ENCODE results near the gene DSG2. TPM values are rescaled to one million over a fixed set of nuclear protein-coding genes. Genes with fewer than 3 reads are reported as not detected.
"Not testable (repeated sequence)": the region's sequence is repeated elsewhere in the genome, so short reads cannot be mapped to it uniquely, and the experiment has no call there.

Gene DSG2
- polyA plus RNA-seq, 3 donors = not detected

DNA sequence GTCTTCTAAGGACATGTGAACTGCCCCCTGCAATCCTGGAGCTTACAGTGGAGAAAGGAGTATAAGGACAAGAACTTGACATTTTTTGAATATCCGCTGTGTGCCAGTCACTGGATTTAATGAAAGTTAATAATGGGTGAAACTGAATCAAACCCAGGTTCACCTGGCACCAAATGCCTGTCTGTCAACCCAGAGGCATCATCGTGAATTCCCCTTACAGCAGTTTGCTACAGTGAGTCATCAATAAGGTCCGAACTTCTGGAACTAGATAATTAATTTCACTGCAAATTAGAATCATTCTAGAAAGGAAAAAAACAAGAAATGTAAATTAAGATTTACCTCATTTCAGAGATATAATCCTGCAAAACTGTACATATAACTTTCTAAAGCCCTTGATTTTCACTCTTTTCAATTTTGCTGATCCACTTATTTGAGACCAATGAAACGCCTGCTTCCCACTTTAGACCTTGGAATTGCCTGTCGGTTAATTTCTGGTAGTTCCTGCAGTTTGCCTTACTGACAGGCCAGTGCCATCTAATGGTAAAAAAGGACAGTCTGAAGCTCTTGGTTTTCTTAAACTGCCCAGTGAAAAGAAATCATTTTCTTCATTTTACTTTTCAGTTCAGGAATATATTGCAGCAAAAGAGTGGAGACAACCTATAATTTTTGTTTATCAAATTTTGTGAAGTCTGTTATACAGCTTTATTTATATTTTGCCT, 8.2 kb downstream of the DSG2 start:
- H3K9me3 ChIP-seq (replicated peaks in 1 of 2; ENCODE audit: control insufficient read depth in 1 of 2, insufficient read depth in 1 of 2, low read length in 2 of 2) = no peaks in the 10 kb centered on the region
- H4K20me1 ChIP-seq (ENCODE audit: insufficient read depth, low read length) = no peaks in the 10 kb centered on the region
- no peaks in the 10 kb centered on the region for H3K4me1 ChIP-seq (ENCODE audit: control insufficient read depth in 1 of 2, insufficient read depth in 2 of 2, low read length in 2 of 2)
- H3K79me2 ChIP-seq (ENCODE audit: insufficient read depth, low read length) = no peaks in the 10 kb centered on the region
- Mint-ChIP-seq H3K27ac (no peak overlapping the region), H3K4me1 (no peaks in the 10 kb centered on the region), H3K4me3 (no peak overlapping the region), H3K9me3 (peaks cover 0 to 2% (median 0%) of the 10 kb centered on the region in 7 donors), H3K36me3 (no peaks in the 10 kb centered on the region), H3K27me3 (ENCODE audit: low read depth in 3 of 3) (peaks cover 0 to 2% (median 0%) of the 10 kb centered on the region in 3 donors)
- no peak for DNase-seq
- WGBS (ENCODE audit: insufficient coverage) = 75% methylated on average over 2 of the region's 5 CpGs
- no peak overlapping the region for H3K9ac ChIP-seq (ENCODE audit: insufficient read depth, low read length, poor library complexity, severe bottlenecking)
- TF ChIP-seq, protein P1, sequence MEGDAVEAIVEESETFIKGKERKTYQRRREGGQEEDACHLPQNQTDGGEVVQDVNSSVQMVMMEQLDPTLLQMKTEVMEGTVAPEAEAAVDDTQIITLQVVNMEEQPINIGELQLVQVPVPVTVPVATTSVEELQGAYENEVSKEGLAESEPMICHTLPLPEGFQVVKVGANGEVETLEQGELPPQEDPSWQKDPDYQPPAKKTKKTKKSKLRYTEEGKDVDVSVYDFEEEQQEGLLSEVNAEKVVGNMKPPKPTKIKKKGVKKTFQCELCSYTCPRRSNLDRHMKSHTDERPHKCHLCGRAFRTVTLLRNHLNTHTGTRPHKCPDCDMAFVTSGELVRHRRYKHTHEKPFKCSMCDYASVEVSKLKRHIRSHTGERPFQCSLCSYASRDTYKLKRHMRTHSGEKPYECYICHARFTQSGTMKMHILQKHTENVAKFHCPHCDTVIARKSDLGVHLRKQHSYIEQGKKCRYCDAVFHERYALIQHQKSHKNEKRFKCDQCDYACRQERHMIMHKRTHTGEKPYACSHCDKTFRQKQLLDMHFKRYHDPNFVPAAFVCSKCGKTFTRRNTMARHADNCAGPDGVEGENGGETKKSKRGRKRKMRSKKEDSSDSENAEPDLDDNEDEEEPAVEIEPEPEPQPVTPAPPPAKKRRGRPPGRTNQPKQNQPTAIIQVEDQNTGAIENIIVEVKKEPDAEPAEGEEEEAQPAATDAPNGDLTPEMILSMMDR (IDR thresholded peaks at IDR 0.05) = no peak
- no peaks in the 10 kb centered on the region for H3K27me3 ChIP-seq (ENCODE audit: control insufficient read depth in 2 of 2, insufficient read depth in 2 of 2, low read length in 2 of 2)
- H3K4me3 ChIP-seq (replicated peaks in 1 of 3; ENCODE audit: low read depth in 2 of 3, low read length in 3 of 3) = no peak overlapping the region
- intact Hi-C loops (cut with micrococcal nuclease) = no loop called here
- no peak overlapping the region for H3K27ac ChIP-seq (ENCODE audit: low read depth in 1 of 2, low read length in 2 of 2)
- H3K4me2 ChIP-seq (replicated peaks; ENCODE audit: extremely low read depth, low read length, poor library complexity, severe bottlenecking) = no peak overlapping the region
- no peaks in the 10 kb centered on the region for H3K36me3 ChIP-seq (replicated peaks in 1 of 2; ENCODE audit: control insufficient read depth in 1 of 2, insufficient read depth in 2 of 2, low read length in 2 of 2)
- no peak overlapping the region for H2AFZ ChIP-seq (ENCODE audit: insufficient read depth, low read depth, low read length, poor library complexity, severe bottlenecking)

DNA sequence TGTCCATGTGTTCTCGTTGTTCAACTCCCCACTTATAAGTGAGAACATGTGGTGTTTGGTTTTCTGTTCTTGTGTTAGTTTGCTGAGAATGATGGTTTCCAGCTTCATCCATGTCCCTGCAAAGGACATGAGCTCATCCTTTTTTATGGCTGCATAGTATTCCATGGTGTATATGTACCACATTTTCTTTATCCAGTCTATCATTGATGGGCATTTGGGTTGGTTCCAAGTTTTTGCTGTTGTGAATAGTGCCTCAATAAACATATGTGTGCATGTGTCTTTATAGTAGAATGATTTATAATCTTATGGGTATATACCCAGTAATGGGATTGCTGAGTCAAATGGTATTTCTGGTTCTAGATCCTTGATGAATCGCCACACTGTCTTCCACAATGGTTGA, 9.1 kb downstream of the DSG2 start:
- H3K4me3 ChIP-seq (replicated peaks in 1 of 3; ENCODE audit: low read depth in 2 of 3, low read length in 3 of 3); H3K4me1 ChIP-seq (ENCODE audit: control insufficient read depth in 1 of 2, insufficient read depth in 2 of 2, low read length in 2 of 2); H3K27ac ChIP-seq (ENCODE audit: low read depth in 1 of 2, low read length in 2 of 2); H3K36me3 ChIP-seq (replicated peaks in 1 of 2; ENCODE audit: control insufficient read depth in 1 of 2, insufficient read depth in 2 of 2, low read length in 2 of 2); H3K79me2 ChIP-seq (ENCODE audit: insufficient read depth, low read length); H2AFZ ChIP-seq (ENCODE audit: insufficient read depth, low read depth, low read length, poor library complexity, severe bottlenecking); H3K4me2 ChIP-seq (replicated peaks; ENCODE audit: extremely low read depth, low read length, poor library complexity, severe bottlenecking); intact Hi-C loops (cut with micrococcal nuclease); H3K36me3 Mint-ChIP-seq; H4K20me1 ChIP-seq (ENCODE audit: insufficient read depth, low read length); DNase-seq; H3K27me3 ChIP-seq (ENCODE audit: control insufficient read depth in 2 of 2, insufficient read depth in 2 of 2, low read length in 2 of 2); H3K9ac ChIP-seq (ENCODE audit: insufficient read depth, low read length, poor library complexity, severe bottlenecking); H3K27ac Mint-ChIP-seq; H3K4me3 Mint-ChIP-seq; H3K9me3 ChIP-seq (replicated peaks in 1 of 2; ENCODE audit: control insufficient read depth in 1 of 2, insufficient read depth in 1 of 2, low read length in 2 of 2); H3K4me1 Mint-ChIP-seq; H3K9me3 Mint-ChIP-seq; H3K27me3 Mint-ChIP-seq (ENCODE audit: low read depth in 3 of 3): not testable (repeated sequence)
- WGBS (ENCODE audit: insufficient coverage) = no CpG with 5 or more reads among the region's 2 CpGs

Data from CD14-positive monocyte (primary cell).